Measurements from ENCODE around the gene C5orf15. TPM values are rescaled to one million over a fixed set of nuclear protein-coding genes. Genes with fewer than 3 reads are reported as not detected.

Gene C5orf15
- total RNA-seq, 1 donor from 2014 or later, result 33.4 TPM

DNA sequence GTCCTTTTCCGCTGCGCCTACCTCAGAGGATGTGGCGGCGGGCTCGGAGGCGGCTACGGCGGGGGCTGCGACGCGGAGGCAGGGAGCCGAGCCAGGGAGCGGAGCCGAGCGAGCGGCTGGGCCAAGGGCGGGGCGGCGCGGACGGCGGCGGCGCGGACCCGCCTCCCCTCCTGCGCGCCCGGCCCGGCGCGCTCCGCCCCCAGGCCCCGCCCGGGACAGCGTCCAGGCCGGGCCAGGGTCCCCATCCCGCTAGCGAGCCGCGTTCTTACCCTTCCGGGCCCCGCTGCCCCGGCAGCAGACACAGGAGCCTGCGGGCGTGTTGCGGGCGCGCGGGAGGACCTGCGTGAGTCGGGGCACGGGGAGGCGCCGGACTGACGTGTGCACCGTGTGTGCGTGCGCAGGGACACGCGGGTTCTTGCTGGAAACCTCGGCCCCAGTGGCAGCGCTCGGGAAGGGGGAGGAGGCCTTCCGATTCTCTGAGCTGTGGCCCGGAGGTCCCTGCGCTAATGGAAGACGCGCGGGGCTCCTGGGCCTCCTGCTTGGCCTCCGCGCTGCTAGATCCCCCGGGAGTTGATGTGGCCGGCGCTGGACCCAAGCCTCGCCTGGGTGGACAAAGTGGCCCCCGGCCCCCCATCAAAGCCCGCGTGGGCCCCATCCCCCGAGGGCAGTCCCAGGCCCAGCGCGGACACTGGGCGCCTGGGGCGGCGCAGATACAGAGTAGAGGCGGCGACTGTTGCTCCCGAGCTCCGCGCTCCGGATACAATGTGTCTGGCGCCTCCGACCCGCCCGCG lies 36.4 kb upstream of the C5orf15 start, which contains the start of gene VDAC1:
Gene VDAC1, minus strand, starts transcription at position 350 of the 791 bp plus-strand sequence. CDS start 11,963 bp downstream, outside the sequence.
- Histone ChIP-seq H3K4me3 (peak within 1 kb of the TSS; percentile 89), H3K27me3 (no peaks in the 10 kb centered on the region), H3K27ac (peak within 1 kb of the TSS; percentile 96), H3K9me3 (no peaks in the 10 kb centered on the region), H3K36me3 (no peaks in the 10 kb centered on the region), H3K4me1 (peaks cover 33% of the 10 kb centered on the region)
- intact Hi-C loops (cut with DNase I), result no loop called here
- DNase-seq, result peak; percentile 92
- peak; percentile 93 for ATAC-seq
- TF ChIP-seq CTCF (IDR thresholded peaks at IDR 0.05), result no peak

DNA sequence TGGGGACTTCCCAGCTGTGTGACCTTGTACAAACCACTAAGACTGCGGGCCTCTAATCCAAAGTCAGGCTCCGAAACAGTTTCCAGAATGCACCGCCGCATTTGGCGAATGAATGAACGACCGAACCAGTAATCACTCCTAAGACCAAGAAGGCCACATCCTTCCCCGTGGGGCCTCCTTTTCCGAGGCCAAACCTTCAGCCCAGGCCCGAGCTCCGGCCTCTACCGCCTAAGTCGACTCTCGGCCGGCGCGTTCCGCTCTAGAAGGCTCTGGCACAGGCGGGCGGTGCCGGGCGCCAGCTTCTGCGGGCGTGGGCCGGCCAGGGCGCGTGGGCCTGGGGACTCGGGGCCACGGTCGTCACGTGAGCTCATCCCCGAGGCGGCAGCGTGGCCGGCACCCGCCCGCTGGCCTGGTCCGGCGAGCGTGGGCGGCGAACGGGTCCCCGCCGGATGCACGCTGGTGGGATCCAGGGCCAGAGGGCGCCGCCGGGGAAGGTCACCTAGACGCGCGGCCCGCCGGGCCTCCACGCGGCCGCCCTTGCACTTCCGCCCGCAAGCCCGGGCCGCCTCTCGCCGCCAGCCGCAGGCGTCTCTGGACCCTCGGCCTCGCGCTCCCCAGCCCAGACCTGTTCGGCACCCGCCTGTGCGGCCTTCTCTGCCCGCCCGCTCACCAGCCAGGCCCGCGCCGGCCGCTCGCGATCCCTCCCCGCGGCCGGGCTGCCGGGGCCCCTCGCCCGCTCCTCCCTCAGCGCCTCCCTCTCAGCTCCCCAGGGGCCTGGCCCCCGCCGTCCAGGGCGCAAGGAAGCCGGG lies 35.6 kb upstream of the C5orf15 start:
- H3K4me3 ChIP-seq, result peak overlapping the region; percentile 89
- H3K36me3 ChIP-seq, result no peaks in the 10 kb centered on the region
- no peaks in the 10 kb centered on the region for H3K27me3 ChIP-seq
- ATAC-seq, result peak; percentile 69
- no peak for TF ChIP-seq CTCF (IDR thresholded peaks at IDR 0.05)
- H3K27ac ChIP-seq, result peak overlapping the region; percentile 96
- DNase-seq, result peak; percentile 90
- H3K4me1 ChIP-seq, result peaks cover 33% of the 10 kb centered on the region
- intact Hi-C loops (cut with DNase I), result no loop called here
- H3K9me3 ChIP-seq, result no peaks in the 10 kb centered on the region

DNA sequence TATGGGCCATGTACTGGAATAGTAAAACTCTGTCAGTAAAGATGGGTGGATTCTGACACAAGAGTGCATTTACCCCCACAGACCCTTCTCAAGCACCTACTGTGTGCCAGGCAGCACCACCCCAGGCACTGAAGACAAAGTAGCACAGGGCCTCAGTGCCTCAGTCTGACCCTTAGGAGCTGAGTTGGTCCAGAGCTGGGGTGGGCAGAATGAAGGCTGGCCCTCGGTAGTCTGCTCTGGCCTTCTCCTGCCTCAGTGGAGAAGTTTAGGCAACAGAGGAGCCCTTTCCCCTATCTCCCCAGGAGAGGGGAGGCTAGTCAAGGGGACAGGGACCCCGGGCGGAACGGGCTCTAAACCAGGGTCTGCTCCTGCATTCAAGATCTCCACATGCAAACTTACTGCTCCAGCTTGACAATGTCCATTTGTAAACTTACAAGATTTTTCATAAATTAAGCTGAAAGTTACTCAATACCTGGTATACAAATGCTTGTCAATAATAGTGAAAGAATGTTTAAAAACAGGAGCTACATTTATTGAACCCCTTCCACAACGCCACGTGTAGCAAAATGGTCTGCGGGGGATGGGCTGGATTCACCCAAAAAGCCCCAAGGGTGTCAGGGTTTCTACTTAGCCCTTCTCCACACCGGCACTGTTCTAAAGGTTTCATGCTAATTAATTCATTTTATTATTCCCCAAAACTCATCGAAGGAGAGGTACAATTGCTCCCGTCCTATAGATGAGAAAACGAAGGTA lies 34.8 kb upstream of the C5orf15 start:
- no peaks in the 10 kb centered on the region for H3K9me3 ChIP-seq
- intact Hi-C loops (cut with DNase I), result no loop called here
- DNase-seq (peak; percentile 55), ATAC-seq (no peak)
- peak overlapping the region; percentile 89 for H3K4me3 ChIP-seq
- H3K27ac ChIP-seq, result peak overlapping the region; percentile 96
- no peaks in the 10 kb centered on the region for H3K36me3 ChIP-seq
- TF ChIP-seq CTCF (IDR thresholded peaks at IDR 0.05), result no peak
- H3K27me3 ChIP-seq, result no peaks in the 10 kb centered on the region
- peaks cover 35% of the 10 kb centered on the region for H3K4me1 ChIP-seq

GRCh38 chr5:134001938-134002731 lies 33.7 kb upstream of the C5orf15 start:
- no peaks in the 10 kb centered on the region for H3K36me3 ChIP-seq
- no peaks in the 10 kb centered on the region for H3K9me3 ChIP-seq
- intact Hi-C loops (cut with DNase I), result no loop called here
- no peak overlapping the region for H3K27ac ChIP-seq
- no peak overlapping the region for H3K4me3 ChIP-seq
- no peak for DNase-seq
- no peaks in the 10 kb centered on the region for H3K27me3 ChIP-seq
- TF ChIP-seq CTCF (IDR thresholded peaks at IDR 0.05), result no peak
- H3K4me1 ChIP-seq, result peaks cover 38% of the 10 kb centered on the region
- ATAC-seq, result no peak
